HG02610 (cell line): ENCODE data around the gene RAD51AP1.

Source experiments
- ATAC-seq: cut with Tn5 transposase; IDR thresholded peaks from one replicate; pipeline ENCODE4 v1.9.1; 2021; ENCODE audit warnings: mild to moderate bottlenecking, moderate library complexity; ENCODE audit not compliant: unreplicated experiment

RAD51AP1 gene

GRCh38 chr12:4588916-4589315 is 50.2 kb downstream of the RAD51AP1 start:
- ATAC-seq = no peak

GRCh38 chr12:4589941-4590340 is 51.3 kb downstream of the RAD51AP1 start:
- no peak for ATAC-seq

- ATAC-seq = no peak
Measured at GRCh38 chr12:4591180-4591687, 52.5 kb downstream of the RAD51AP1 start.

GRCh38 chr12:4595881-4596280 is 57.2 kb downstream of the RAD51AP1 start:
- ATAC-seq = no peak

- ATAC-seq = no peak
Measured at GRCh38 chr12:4603421-4603820, 64.7 kb downstream of the RAD51AP1 start.

- ATAC-seq = no peak
Measured at GRCh38 chr12:4603946-4604345, 65.3 kb downstream of the RAD51AP1 start.

- peak; percentile 88 for ATAC-seq
Measured at GRCh38 chr12:4604684-4605193, 66.0 kb downstream of the RAD51AP1 start.

- no peak for ATAC-seq
Measured at GRCh38 chr12:4607056-4607455, 68.4 kb downstream of the RAD51AP1 start.

GRCh38 chr12:4609071-4609470 is 70.4 kb downstream of the RAD51AP1 start:
- no peak for ATAC-seq
